Activated CD8-positive, alpha-beta memory T cell treated with anti-CD3 and anti-CD28 coated beads, Interleukin-2, amount 50 U/mL, for 1 hour (primary cell): ENCODE data around the gene CHCHD3.

Experiments used
- DNase-seq: peaks from one replicate; pipeline ENCODE4 v3.0.0-alpha.2; 2020; ENCODE audit errors: extremely low read depth

Gene CHCHD3

DNA sequence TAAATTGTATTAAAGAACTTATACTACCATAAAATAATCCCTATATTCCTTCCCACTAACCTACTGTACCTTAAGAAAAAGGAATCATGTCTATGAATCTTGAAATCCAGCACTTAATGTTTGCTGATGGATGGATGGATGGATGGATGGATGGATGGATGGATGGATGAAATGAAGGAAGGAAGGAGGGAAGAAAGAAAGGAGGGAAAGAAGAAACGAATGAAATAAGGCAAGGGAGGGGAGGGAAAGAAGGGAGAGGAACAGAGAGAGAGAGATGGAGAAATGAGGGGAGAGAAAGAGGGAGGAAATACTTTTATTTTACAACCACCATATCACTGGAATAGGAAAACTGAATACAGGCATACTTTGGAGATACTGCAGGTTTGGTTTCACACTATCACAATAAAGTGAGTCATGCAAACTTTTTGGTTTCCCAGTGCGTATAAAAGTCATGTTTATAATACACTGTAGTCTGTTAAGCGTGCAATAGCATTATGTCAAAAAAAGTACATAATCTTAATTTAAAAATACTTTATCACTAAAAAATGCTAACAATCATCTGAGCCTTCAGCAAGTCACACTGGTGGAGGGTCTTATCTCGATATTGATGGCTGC, 219.8 kb downstream of the CHCHD3 start:
- DNase-seq: no peak

DNA sequence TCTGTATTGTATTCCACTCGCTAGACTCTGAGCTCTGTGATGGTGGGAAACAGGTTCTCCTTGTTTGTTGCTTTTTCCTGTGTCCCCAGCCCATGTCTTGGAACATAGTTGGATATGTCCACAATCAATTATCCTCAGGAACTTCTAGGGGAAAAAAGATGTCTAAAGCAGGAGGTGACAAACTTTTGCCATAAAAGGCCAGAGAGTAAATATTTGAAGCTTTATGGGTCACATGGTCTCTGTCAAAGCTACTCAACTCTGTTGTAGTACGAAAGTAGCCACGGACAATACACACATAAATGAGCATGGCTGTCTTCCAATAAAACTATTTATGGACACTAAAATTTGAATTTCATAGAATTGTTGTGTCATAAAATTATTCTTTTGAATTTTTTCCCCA, 220.5 kb downstream of the CHCHD3 start:
- no peak for DNase-seq

DNA sequence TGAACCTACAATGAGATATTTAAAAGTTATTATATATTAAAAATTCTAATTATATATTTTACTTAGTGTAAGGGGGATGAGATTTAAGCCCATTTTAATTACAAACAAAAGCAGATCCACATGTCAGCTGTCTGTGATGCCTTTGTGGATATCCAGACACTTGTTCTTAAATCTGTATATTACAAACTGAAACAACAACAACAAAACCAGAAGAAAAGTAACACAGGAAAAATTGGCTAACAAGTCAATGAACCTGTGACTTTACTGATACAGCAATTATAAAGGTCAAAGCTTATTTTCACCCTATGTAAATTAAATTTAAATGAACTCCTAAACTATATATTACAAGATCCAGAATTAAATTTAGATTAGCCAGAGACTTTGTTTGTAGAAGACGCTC, 222.7 kb downstream of the CHCHD3 start:
- no peak for DNase-seq

DNA sequence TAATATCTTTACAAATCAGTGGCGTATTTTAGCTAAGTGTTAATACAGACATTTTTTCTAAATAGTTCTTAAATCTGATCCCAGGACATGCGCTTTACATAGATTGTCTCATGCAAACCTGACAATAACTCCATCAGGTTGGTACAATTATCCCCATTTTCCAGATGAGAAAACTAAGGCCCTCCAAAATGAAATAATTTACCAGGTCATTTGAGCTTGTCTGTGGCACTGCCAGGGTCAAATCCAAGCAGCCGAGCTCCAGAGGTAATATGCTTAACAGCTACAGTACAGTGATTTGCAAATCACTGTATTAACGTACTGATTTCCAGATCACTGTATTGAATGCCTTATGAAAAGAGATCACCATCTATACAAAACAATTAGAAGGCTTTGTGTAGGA, 223.1 kb downstream of the CHCHD3 start:
- DNase-seq: no peak

DNA sequence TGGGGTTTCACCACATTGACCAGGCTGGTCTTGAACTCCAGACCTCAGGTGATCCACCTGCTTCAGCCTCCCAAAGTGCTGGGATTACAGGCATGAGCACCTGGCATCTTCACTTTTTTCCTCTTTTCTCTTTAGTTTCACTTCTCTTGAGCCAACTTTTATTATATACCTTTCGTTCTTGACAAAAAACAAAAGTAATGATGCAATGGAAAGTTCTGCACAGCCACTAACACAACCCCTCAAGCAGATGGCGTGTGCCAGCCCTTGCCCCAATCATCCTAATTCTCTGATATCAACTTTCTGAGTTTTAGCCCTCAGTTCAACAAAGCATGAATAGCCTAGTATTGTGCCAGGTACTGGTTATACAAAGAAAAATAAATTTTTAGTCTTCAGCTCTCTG, 223.6 kb downstream of the CHCHD3 start:
- no peak for DNase-seq

DNA sequence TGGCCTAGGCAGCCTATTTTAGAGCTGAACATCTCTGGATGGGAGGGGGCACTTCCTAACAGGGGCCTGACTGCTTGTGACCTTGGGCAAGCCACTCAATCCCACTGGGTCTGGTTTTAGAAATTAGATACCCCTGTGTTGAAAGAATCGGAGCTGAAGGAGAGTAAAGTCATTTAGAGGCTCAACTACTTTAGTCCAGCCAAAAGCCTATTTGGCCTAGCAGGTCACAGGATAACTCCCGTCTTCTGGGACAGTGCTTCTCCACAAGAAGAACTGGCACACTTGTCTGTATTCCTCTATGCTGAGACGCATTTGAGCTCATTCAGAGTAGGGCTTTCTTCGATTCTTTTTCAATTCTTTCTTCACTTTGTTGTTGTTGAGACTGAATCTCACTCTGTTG, 224.2 kb downstream of the CHCHD3 start:
- no peak for DNase-seq

DNA sequence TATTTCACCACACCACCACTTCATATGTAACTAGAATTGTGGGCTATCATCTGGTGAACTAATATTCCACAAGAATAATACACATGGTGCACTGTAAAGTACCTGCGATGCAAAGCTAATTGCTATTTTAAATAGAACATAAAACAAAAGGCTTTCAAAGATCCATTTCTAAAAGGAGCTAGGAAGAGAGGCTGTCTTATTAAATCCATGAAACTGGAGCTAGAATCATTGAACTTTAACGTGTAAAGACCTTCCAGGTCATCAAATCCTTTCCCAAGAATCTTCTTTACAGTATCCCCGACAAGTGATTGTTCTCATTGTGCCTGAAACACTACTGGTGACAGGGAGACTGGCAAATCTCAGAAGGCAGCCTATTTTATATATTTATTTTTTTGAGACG, 224.9 kb downstream of the CHCHD3 start:
- DNase-seq: no peak

DNA sequence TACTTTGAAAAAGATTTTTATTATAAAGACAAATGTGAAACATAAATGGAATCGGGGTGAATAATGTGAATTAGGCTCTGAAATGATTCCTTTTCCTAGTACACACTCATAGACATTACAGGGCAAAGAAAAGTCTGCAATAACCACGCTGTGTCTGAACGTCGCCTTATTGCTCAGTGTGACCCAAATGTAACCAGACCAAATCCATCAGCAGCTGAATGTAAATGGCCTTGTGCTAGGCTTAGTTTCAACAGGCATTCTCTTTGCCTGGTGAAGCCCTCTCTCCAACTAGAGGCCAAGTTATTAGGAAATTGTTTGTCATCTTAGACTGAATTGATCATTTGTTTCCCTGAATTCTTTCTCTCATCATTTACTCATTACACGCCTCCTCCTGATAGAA, 225.5 kb downstream of the CHCHD3 start:
- DNase-seq: no peak

DNA sequence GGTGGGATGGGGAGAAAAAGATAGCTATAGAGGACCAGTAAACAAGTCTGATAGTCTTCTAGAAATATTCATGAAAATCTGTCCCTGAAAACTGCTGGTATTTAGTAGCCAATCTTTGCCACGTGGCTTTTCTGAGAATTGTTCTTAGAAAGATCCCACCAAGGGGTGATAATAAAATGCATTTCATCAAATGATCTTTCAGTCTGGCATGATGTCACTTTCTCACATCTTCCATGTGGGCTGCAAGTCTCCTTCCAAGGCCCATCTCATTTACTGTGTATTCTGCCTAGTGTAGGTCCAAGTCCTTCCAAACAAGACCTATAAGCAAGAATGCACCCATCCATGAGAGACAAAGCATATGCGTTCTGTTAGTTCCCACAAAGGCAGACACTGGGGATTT, 226.0 kb downstream of the CHCHD3 start:
- DNase-seq: no peak

DNA sequence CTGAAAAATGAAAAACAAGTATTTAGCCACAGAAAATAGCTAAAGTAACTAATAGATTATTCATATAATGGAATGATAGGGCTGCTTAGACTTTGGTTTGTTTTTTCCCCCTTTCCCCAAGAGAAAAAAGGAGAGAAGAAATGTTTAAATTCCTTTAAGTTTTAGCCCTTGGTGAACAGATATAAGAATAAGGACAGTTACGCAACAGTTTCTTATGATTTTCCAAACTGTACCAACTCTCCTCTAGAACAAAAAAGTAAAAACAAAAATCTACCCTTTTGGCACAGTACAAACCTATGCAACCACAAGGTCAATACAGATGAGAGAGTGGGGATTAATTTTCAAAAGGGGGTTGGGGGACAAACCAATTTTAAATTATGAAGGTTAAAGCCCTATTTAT, 227.7 kb downstream of the CHCHD3 start:
- DNase-seq: no peak

DNA sequence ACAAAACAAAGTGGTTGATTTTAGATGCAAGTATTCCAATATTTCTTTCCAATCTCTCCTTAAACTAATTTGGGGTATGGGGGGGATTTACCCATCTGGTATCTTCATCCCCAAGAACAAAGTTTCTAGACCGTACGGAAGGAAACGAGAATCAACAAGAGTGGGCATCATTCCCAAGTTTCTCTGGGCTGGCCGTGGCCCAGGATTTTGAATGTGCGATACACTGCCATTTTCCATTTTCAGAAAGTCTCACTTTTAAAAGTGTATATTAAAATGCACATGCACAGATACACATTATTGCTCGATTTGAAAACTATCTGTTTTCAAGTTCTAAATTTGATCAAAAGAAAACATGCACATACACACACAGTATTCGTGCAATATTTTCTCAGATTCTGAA, 234.5 kb downstream of the CHCHD3 start:
- no peak for DNase-seq

DNA sequence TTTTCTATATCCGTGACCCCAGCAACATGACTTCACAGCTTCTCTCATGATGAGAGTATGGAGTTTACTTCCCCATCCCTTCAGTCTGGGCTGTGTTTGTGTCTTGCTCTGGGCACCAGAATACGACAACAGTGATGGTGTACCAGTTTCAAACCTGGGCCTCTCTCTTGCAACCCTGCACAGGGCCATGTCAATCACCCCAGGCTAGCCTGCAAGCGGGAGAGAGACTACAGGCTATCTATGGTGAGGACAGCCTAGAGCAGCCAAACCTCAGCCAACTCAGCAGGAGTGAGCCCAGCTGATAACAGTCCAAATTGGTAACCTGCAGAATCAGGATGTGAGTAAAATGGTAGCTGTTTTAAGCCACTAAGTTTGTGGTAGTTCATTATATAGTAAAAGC, 235.8 kb downstream of the CHCHD3 start:
- DNase-seq: no peak

DNA sequence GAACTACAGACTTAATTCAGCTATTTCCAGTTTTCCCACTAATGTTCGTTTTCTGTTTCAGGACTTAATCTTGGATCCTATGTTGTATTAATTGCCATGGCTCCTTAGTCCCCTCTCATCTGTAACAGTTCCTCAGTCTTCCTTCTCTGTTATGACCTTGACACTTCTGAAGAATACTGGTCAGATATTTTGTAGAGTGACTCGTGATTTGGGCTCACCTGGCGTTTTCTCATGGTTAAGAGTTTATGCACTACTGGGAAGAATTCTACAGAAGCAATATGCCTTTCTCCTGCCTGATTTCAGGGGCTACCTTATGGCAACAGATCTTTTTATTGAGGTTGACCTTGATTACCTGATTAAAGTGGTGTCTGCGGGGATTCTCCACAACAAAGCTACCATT, 239.4 kb downstream of the CHCHD3 start:
- no peak for DNase-seq

DNA sequence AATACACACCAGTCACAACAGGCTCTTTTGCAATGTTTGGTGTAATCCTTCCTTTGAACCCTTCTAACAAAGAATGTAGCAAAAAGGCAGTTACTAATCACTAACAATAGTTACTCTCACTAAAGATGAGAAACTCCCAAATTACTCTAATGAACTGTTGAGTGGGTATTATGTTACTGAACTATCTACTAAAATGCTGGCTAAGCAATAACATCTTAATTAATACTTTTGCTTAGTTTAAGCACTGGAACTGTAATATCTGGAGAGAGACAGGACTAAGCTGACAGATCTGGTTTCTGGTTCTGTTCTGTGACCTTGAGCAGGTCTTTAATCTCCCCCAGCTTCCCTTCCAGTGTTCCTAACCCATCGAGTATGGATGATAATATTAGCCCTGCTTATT, 241.7 kb downstream of the CHCHD3 start:
- DNase-seq: no peak

DNA sequence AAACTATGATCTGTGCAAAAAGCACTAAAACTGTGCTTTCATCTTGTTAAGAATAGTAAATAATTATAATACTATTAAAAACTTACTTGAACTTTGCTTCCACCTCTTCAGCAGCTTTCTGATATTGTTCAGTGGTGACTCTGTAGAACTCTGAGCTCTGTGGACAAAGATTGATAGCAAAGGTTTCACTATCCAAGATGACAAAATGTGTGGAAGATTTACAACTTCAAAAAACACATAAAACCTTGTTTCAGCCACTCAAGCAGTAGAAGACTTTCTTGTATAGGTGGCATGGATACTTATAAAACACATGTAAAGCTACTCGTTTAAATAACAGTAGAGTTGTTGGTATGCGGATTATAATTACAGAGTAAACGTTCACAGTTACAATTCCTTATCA, 243.6 kb downstream of the CHCHD3 start:
- DNase-seq: no peak

DNA sequence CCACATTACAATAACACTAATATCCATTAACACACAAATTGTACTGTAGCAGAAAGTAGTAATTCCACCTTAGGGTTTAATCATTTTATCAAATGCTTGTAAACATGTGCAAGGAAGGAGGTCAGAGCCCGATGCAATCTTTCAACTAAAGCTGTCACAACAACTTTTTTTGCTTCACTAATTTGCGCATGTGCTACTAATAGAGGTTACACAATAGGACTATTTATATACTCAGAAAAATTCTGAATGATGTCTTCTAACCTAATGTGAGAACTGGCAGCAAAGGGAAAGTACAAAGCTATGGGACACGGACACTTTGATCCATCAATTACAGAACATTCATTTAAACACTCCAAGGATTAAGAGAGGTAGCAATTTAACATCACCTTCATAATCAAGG, 244.4 kb downstream of the CHCHD3 start:
- no peak for DNase-seq

DNA sequence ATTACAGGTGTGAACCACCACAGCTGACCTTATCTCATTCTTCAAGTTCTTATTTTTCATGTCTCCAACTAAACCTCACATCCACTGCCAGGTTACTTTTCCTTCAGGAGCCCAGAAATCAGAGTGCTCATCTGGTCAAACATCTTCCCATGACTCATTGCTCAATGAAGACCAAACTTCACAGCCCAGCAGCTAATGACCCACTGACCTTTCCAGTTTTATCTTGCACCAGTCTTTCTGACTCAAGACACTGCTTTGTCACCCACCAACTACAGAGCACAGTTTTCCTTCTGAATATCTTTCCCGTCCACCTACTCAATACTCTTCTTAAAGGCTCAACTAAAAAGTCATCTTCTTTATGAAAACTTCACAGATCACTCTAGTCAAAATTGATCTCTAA, 245.1 kb downstream of the CHCHD3 start:
- DNase-seq: no peak

DNA sequence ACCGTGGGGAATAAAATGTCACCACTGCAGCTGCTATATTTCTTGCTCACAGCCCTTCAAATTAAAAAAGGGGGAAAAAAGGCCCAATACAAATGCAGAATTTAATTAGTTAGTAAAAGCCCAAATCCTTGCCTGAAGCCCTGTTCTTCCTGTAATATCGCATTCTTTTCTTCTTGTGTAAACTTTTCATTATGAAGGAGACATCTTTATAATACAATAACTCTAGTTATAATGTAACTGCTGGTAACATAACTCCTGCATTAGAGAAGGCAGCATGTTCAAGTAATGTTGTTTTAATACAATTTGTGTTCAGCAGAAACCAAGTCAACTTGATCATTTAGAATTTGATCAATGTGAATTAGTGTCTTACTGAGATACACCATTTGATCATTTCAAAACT, 250.9 kb downstream of the CHCHD3 start:
- no peak for DNase-seq

DNA sequence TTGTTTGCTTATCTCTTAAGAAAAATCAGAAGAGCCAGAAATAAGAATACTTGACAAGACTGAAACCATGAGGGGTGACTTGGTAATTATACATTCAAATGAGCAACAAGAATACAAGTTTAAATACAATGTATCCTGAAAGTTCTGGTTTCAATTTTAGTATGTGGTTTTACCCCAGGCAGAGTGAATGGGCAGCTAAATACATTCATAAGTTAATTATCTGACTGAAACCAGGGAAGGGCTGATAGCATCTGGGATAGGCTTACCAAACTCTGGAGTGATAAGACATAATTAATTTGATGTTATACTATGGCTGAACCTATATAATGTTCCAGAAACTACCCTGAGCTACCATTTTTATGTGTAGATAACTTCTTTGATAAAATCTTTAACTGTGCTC, 253.4 kb downstream of the CHCHD3 start:
- no peak for DNase-seq

DNA sequence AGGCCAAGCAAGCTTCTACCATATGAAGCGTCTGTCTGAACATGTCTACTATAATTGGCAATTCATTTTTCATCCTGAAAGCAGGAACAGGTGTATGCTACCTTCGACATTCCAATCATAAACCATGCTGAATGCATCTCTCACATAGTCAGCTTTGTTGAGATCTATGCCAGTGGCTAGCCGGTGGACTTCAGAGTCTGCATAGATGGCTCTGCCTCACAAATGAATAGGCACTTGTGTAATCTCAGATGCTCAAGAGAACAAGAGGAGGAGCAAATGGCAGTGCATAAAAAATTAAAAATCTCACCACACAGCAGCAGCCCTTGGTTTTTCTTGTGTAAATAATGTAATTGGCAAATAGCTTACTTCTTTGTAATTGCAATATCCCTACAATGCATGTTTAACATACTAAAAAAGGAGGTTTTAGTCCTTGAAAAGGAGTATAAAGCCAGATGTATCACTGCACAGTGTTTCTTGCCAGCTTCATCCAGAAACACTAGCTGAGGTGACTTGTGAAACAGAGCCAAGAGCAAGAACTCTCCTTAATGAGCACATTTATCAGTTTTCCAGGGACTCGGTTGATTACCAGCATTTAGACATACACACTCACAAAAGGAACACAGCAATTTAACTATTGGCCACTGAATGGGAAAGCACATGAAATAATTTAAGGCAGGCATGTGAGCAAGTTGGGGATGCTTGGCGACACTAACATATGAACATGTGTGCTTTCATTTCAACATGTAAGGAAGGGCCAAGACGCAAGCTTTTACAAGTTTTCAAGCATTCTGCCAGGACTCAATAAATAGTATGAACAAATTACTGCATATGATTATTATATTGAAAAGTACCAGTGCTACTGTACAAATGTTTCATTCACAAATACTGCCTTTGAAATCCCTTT, 255.7 kb downstream of the CHCHD3 start:
- DNase-seq: no peak

DNA sequence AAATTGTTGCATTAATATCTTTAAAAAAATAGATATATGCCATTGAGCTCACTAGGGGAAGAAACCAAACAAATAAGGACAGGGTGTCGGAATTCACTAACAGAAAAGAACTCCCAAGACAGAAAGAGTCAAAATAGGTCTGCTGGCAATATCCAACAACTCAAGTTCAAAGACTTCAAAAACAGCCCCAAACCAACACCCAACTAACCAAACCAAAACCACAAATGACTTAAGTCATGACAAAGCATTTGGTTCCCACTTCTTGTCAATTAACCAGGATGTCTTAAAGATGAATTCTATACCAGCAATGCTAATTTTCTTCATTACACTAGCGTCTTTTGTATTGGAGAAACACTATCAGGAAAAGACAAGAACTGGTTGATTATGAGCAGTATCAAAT, 256.7 kb downstream of the CHCHD3 start:
- DNase-seq: no peak

DNA sequence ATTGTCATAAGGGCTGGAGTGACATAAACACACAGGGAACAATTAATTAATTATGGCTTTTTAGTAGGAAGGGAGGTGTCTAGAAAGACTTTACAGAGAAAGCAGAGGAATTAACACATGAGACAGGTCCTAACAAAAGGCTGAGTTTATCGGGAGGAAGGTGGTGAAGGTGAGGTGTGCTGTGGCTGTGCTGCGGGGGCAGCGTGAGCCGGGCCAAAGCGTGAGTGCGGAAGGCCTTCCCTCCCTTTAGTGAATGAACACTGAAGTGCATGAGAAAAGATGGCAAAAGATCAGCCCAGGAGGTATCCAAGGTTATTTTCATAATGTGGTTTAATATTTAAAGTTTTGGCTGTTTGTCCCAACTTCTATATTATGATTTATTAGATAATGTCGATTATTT, 262.2 kb downstream of the CHCHD3 start:
- no peak for DNase-seq

DNA sequence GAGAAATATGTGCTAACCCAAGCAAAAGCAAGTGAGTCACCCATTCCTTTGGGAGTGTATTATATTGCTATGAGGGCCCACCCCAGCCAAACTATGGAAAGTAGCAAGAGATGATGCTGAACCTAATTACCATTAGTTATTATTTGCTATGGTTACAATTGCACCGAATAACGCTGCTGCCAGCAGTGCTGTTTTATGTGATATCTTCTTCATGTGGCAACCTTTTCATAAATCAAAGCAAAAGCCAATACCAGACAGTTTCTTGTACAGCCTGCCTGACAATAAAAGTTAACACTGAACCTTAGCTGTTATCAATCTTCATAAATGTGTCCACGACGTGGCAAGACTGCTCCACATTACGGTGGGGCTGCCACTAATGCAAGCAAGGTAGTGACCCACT, 263.9 kb downstream of the CHCHD3 start:
- DNase-seq: no peak
